Parathyroid adenoma (tissue), 2 donors: Measurements from ENCODE around the gene DGAT2.

ENCODE experiments used
- H2AFZ ChIP-seq: fragments of 300-600 bp; sonication (generic); one replicate; pipeline ENCODE4 v1.7.0; 2017; ENCODE audit warnings: antibody characterized with exemption, mild to moderate bottlenecking
- H3K27ac ChIP-seq: fragments of 300-600 bp; sonication (generic); one replicate; pipeline ENCODE4 v1.7.0; 2017
- H3K27me3 ChIP-seq: fragments of 300-600 bp; sonication (generic); one replicate; pipeline ENCODE4 v1.7.0; 2017; ENCODE audit warnings: low read length; ENCODE audit not compliant: control insufficient read depth, insufficient read depth
- H3K36me3 ChIP-seq: fragments of 300-600 bp; sonication (generic); one replicate; pipeline ENCODE4 v1.7.0; 2017; ENCODE audit warnings: low read length; ENCODE audit not compliant: control insufficient read depth, insufficient read depth
- H3K4me1 ChIP-seq: fragments of 300-600 bp; sonication (generic); one replicate; pipeline ENCODE4 v1.7.0; 2017; ENCODE audit warnings: control low read depth
- H3K4me2 ChIP-seq: fragments of 300-600 bp; sonication (generic); one replicate; pipeline ENCODE4 v1.7.0; 2017; ENCODE audit warnings: low read length
- H3K4me3 ChIP-seq: fragments of 300-600 bp; sonication (generic); one replicate; pipeline ENCODE4 v1.7.0; 2017; ENCODE audit warnings: low read depth, low read length
- H3K79me2 ChIP-seq: fragments of 300-600 bp; sonication (generic); one replicate; pipeline ENCODE4 v1.7.0; 2017; ENCODE audit warnings: control low read depth
- H3K9ac ChIP-seq: fragments of 300-600 bp; sonication (generic); one replicate; pipeline ENCODE4 v1.7.0; 2017; ENCODE audit warnings: mild to moderate bottlenecking
- H3K9me3 ChIP-seq: fragments of 300-600 bp; sonication (generic); one replicate; pipeline ENCODE4 v1.7.0; 2017; ENCODE audit warnings: low read length; ENCODE audit not compliant: control insufficient read depth
- CTCF ChIP-seq: fragments of 300-600 bp; sonication (generic); IDR thresholded peaks from one replicate; pipeline ENCODE4 v1.7.0; 2017; ENCODE audit warnings: antibody characterized with exemption, mild to moderate bottlenecking
- donor health status: primary hyperparathyroidism.

The DGAT2 gene

GRCh38 chr11:75757651-75758050 lies 10.9 kb upstream of the DGAT2 start:
- Histone ChIP-seq H3K4me2 (no peak overlapping the region), H3K36me3 (no peaks in the 10 kb centered on the region), H3K4me3 (no peak overlapping the region), H3K27me3 (no peaks in the 10 kb centered on the region), H3K9ac (no peak overlapping the region), H3K79me2 (no peaks in the 10 kb centered on the region), H3K27ac (no peak overlapping the region), H2AFZ (no peak overlapping the region), H3K4me1 (no peaks in the 10 kb centered on the region), H3K9me3 (no peaks in the 10 kb centered on the region)
- TF ChIP-seq CTCF: no peak

- no peaks in the 10 kb centered on the region for H3K27me3 ChIP-seq
- TF ChIP-seq CTCF: no peak
- no peaks in the 10 kb centered on the region for H3K9me3 ChIP-seq
- no peak overlapping the region for H3K4me3 ChIP-seq
- H3K36me3 ChIP-seq: no peaks in the 10 kb centered on the region
- no peak overlapping the region for H3K4me2 ChIP-seq
- no peaks in the 10 kb centered on the region for H3K4me1 ChIP-seq
- no peak overlapping the region for H3K27ac ChIP-seq
- H3K9ac ChIP-seq: no peak overlapping the region
- no peak overlapping the region for H2AFZ ChIP-seq
- H3K79me2 ChIP-seq: no peaks in the 10 kb centered on the region
Measured at GRCh38 chr11:75759832-75760231, 8.7 kb upstream of the DGAT2 start.

GRCh38 chr11:75760243-75760642 lies 8.3 kb upstream of the DGAT2 start:
- no peaks in the 10 kb centered on the region for H3K4me1 ChIP-seq
- no peaks in the 10 kb centered on the region for H3K79me2 ChIP-seq
- H3K36me3 ChIP-seq: no peaks in the 10 kb centered on the region
- H3K4me3 ChIP-seq: no peak overlapping the region
- no peaks in the 10 kb centered on the region for H3K9me3 ChIP-seq
- no peaks in the 10 kb centered on the region for H3K27me3 ChIP-seq
- H2AFZ ChIP-seq: no peak overlapping the region
- H3K4me2 ChIP-seq: no peak overlapping the region
- H3K9ac ChIP-seq: no peak overlapping the region
- H3K27ac ChIP-seq: no peak overlapping the region
- no peak for TF ChIP-seq CTCF

- no peaks in the 10 kb centered on the region for H3K4me1 ChIP-seq
- TF ChIP-seq CTCF: no peak
- no peak overlapping the region for H3K27ac ChIP-seq
- no peaks in the 10 kb centered on the region for H3K36me3 ChIP-seq
- no peak overlapping the region for H3K4me3 ChIP-seq
- H3K9me3 ChIP-seq: no peaks in the 10 kb centered on the region
- no peaks in the 10 kb centered on the region for H3K27me3 ChIP-seq
- no peak overlapping the region for H3K4me2 ChIP-seq
- no peaks in the 10 kb centered on the region for H3K79me2 ChIP-seq
- H2AFZ ChIP-seq: no peak overlapping the region
- H3K9ac ChIP-seq: no peak overlapping the region
Measured at GRCh38 chr11:75760710-75761493, 7.7 kb upstream of the DGAT2 start.

- H2AFZ ChIP-seq: no peak overlapping the region
- no peaks in the 10 kb centered on the region for H3K4me1 ChIP-seq
- H3K4me3 ChIP-seq: no peak overlapping the region
- H3K9ac ChIP-seq: no peak overlapping the region
- no peaks in the 10 kb centered on the region for H3K36me3 ChIP-seq
- no peak overlapping the region for H3K4me2 ChIP-seq
- no peaks in the 10 kb centered on the region for H3K79me2 ChIP-seq
- no peaks in the 10 kb centered on the region for H3K9me3 ChIP-seq
- no peaks in the 10 kb centered on the region for H3K27me3 ChIP-seq
- H3K27ac ChIP-seq: no peak overlapping the region
- TF ChIP-seq CTCF: no peak
Measured at GRCh38 chr11:75762158-75762557, 6.4 kb upstream of the DGAT2 start.
